Left lobe of liver (tissue), 2 donors: ENCODE data around the gene ZNF432. TPM values are rescaled to one million over a fixed set of nuclear protein-coding genes. Genes with fewer than 3 reads are reported as not detected.
"Not testable (repeated sequence)": the region's sequence is repeated elsewhere in the genome, so short reads cannot be mapped to it uniquely, and the experiment has no call there.

Experiments used
- ATAC-seq: fragments of 200-7000 bp; cut with Tn5 transposase; one replicate; pipeline ENCODE4 v1.9.1; 2020; ENCODE audit warnings: mild to moderate bottlenecking, moderate library complexity
- DNase-seq: peaks from one replicate; pipeline ENCODE4 v3.0.0-alpha.2; 2020; ENCODE audit warnings: low spot score
- total RNA-seq: library from RNA; stranded (reverse); gene quantifications from one replicate; pipeline ENCODE4 v1.2.1, GENCODE V29; 2021
- donor health status: DM: no; HTN: no; CAD: no; lungs with moderate emphysema.
- donor health status: DM: no; HTN: yes; CAD: no.

The ZNF432 gene
- total RNA-seq: 3.0 TPM

GRCh38 chr19:52048555-52049501, at the start of gene ZNF432:
Gene ZNF432, minus strand, starts transcription at chr19:52048838. Its CDS starts 1,970 bp downstream, at chr19:52046868.
- ATAC-seq: peak; percentile 98
- DNase-seq: peak; percentile 92

- not testable (repeated sequence) for ATAC-seq, DNase-seq
These were observed 47.8 kb upstream of the ZNF432 start for GRCh38 chr19:52096416-52096815.

GRCh38 chr19:52095172-52096014, 46.8 kb upstream of the ZNF432 start, which contains the start of gene ZNF841:
Gene ZNF841, minus strand, starts transcription at chr19:52095765. Its CDS starts 10,964 bp downstream, at chr19:52084801.
- ATAC-seq (peak; percentile 99), DNase-seq (peak; percentile 91)

GRCh38 chr19:52094526-52095130, 46.0 kb upstream of the ZNF432 start:
- DNase-seq (no peak), ATAC-seq (no peak)

GRCh38 chr19:52086481-52086880, 37.8 kb upstream of the ZNF432 start:
- DNase-seq (no peak), ATAC-seq (no peak)

- DNase-seq (no peak), ATAC-seq (no peak)
These were observed 21.9 kb upstream of the ZNF432 start for GRCh38 chr19:52070496-52070895.

GRCh38 chr19:52069653-52070052, 21.0 kb upstream of the ZNF432 start:
- DNase-seq (no peak), ATAC-seq (no peak)

- DNase-seq (no peak), ATAC-seq (no peak)
These were observed 17.7 kb upstream of the ZNF432 start for GRCh38 chr19:52066258-52066863.

GRCh38 chr19:52065399-52065798, 16.8 kb upstream of the ZNF432 start:
- DNase-seq: no peak
- ATAC-seq: no peak

GRCh38 chr19:52056480-52056879, 7.8 kb upstream of the ZNF432 start:
- not testable (repeated sequence) for DNase-seq, ATAC-seq

GRCh38 chr19:52051736-52052135, 3.1 kb upstream of the ZNF432 start:
- DNase-seq, ATAC-seq: not testable (repeated sequence)

GRCh38 chr19:52039169-52039568, 9.5 kb downstream of the ZNF432 start:
- DNase-seq (no peak), ATAC-seq (no peak)

- ATAC-seq: no peak
- no peak for DNase-seq
These were observed 14.4 kb downstream of the ZNF432 start for GRCh38 chr19:52034051-52034728.

- ATAC-seq: peak; percentile 39
These were observed 19.9 kb downstream of the ZNF432 start for GRCh38 chr19:52028780-52029123.

GRCh38 chr19:52028027-52028779, 20.4 kb downstream of the ZNF432 start, which contains the start of gene ZNF614:
Gene ZNF614, minus strand, starts transcription at chr19:52028379. Its CDS starts 2,634 bp downstream, at chr19:52025745.
- ATAC-seq: peak; percentile 97
- DNase-seq: peak; percentile 87

More at GRCh38 chr19:52028780-52029123, 19.9 kb downstream of the ZNF432 start:
- DNase-seq: no peak

GRCh38 chr19:52026255-52026990, 22.2 kb downstream of the ZNF432 start:
- not testable (repeated sequence) for DNase-seq, ATAC-seq

- DNase-seq, ATAC-seq: not testable (repeated sequence)
These were observed 24.2 kb downstream of the ZNF432 start for GRCh38 chr19:52024478-52024877.

GRCh38 chr19:52022193-52022592, 26.4 kb downstream of the ZNF432 start:
- no peak for ATAC-seq
- no peak for DNase-seq
